GM19467 (cell line): ENCODE measurements around the gene RGPD8.
"Not testable (repeated sequence)": the region's sequence is repeated elsewhere in the genome, so short reads cannot be mapped to it uniquely, and the experiment has no call there.

ENCODE experiments used
- ATAC-seq: cut with Tn5 transposase; IDR thresholded peaks from one replicate; pipeline ENCODE4 v1.9.1; 2021; ENCODE audit warnings: mild to moderate bottlenecking, moderate library complexity; ENCODE audit not compliant: unreplicated experiment

RGPD8 gene

DNA sequence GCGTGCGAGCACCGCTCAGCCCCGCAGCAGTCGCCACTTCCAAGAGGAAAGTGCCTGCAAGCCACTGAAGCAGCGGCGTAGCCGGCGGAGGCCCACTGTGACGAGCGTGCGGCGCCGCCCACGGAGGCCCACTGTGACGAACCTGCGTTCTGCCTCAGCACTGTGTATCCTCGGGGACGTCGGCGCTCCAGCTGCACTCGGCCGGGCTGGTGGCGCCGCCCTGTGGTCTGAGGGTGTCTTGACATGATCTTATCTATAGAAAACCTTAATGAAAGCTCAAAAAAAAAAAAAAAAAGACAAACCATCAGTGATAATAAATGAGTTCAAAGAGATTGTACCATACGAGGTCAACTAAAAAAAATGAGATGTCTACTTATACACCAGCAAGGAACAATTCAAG, at the start of gene RGPD8:
TSS of gene RGPD8 (minus strand) at position 166 of the 400 bp plus-strand sequence. CDS start 192 bp downstream, outside the sequence.
- ATAC-seq: peak; percentile 98

GRCh38 chr2:112483042-112483473, 49.6 kb upstream of the RGPD8 start:
- no peak for ATAC-seq

- ATAC-seq: peak; percentile 19
Measured at GRCh38 chr2:112482309-112483041, 49.0 kb upstream of the RGPD8 start.

DNA sequence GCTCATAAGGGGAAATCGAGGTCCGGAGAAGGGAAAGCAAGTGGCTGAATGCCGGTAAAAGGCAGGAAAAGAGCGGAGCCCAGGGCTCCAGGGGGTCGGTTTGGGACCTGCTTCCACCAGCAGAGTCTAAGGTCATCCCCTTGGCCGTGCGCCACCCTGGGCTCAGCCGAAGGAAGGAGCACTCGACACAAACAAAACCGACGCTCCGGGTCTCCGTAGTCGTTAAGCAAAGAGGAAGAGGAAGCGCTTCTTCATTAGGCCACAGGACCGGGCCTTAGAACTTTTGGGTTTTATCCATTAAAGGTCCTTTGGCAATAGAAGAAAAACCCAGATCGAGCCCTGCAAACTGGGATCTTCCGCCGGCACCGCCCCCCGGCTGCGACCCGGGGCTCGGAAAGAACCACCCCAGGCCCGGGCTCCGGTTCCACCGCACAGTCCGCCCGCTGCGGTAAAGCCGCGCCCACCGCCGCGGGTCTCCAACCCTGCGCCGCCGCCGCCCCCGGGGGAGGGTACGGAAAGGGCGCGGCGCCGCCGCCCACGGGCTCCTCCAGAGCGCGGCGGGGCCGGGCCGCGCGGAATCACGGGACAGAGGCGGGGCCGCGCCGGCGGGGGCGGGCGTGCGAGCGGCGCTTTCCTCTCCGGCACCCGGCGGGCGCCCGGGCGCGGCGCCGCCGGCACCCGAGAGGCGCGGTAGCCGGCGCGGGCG, 48.2 kb upstream of the RGPD8 start, which contains the start of gene TTL:
TSS of gene TTL (plus strand) at position 629 of the 706 bp plus-strand sequence. CDS start 189 bp downstream, outside the sequence.
- peak; percentile 71 for ATAC-seq

DNA sequence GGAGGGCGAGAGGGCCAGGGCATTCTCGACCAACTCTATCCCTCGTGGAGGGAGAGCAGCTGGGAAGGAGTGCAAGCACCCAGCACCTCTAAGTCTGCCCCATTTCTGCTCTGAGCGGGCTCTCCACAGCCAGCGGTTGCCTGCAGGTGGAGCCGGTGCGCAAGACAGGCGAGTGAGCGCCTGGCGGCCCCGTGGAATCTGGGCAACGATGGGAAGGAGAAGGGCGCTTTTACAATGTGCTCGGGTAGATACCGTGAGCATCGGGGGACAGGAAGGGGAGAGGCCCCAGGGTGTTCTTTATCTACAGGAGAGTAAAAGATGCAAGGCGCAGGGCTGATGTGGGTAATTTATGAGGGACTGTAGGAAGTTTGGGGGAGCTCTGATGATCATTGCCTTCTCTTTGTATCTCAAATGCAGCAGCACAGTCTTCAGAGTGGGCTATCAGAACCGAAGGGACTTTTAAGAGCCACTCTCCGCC, 47.6 kb upstream of the RGPD8 start:
- peak; percentile 63 for ATAC-seq

GRCh38 chr2:112480530-112481049, 47.1 kb upstream of the RGPD8 start:
- ATAC-seq: no peak

- ATAC-seq: no peak
Measured at GRCh38 chr2:112476434-112476833, 43.0 kb upstream of the RGPD8 start.

GRCh38 chr2:112474844-112475486, 41.5 kb upstream of the RGPD8 start:
- no peak for ATAC-seq

DNA sequence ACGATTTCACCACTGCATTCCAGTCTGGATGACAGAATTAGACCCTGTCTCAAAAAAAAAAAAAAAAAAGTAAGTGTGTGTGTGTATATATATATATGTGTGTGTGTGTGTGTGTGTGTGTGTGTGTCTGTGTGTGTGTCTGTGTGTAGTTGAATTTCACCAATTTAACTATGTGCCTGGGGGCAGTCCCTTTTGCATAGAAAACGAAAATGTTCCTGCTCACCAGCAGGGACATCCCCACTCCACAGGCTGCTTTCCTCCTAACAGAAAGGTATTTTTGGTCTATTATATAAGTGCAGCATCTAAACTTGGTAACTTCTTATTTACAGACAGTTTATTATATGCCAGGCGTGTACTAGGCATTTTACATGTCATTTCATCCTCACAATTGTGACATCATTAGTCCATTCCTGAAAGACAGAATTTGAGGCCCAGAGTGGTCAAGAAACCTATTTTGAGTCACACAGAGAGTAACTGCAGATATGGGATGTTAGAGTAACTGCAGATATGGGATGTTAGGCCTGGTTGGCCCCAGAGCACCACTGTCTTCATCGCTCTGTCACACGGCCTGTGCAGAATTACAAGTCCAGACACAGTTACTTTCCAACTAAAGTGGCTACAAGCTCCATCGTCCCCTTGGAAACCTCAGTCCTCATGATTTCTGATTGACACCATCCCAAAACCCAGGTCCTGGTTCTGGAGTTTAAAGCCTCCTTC, 39.3 kb upstream of the RGPD8 start:
- ATAC-seq: no peak

GRCh38 chr2:112465382-112465781, 31.9 kb upstream of the RGPD8 start:
- ATAC-seq: no peak

DNA sequence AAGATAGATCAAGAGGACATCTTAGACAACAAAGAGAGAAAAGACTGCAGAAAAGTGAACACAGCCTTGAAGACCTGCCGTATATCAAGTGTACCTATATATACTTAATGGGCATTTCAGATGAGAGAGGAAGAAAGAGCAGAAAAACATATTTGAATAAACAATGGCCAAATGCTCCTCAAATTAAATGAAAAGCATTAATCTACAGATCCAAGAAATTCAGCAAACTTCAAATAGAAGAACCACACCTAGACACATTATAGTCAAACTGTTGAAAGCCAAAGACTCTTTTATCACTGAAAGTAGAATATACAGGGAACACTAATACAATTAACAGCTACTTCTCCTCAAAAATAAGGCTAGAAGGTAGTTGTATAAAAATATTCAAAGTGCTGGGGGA, 29.8 kb upstream of the RGPD8 start:
- ATAC-seq: no peak

DNA sequence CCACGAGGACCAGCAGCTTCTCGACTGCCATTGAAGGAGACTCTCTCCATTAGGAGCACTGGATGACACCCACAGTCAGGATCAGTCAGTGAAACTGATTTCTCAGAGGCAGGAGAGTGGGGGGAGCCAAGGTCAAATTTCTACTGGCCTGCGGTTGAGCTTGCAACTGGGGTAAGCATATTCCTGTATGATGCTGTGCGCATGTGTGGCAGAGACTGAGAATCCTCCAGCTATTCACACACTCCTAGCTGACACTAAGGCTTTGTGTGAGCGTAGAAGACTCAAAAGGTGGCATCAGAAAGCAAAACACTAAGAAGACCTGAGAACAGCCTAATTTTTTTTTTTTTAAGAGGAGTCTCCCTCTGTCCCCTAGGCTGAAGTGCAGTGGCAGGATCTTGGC, 28.7 kb upstream of the RGPD8 start:
- ATAC-seq: no peak

DNA sequence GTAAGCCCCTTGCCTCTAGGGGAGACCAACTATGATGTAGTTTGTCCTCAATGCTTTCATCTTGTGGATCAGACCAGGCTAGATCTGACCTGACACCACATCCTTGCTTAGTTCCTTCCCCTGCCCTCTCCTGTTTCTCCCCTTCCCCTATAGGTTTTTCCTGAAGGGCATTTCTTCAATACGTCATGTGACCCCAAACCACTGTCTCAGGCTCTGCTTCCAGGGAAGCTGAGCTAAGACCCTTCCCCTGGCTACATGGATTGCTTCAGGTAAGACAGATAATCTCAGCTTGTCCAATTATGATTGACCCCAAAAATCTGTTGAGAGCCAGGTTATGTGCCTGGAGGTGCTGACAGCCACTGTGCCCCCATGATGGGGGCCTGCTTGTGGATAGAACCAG, 25.9 kb upstream of the RGPD8 start:
- ATAC-seq: no peak

DNA sequence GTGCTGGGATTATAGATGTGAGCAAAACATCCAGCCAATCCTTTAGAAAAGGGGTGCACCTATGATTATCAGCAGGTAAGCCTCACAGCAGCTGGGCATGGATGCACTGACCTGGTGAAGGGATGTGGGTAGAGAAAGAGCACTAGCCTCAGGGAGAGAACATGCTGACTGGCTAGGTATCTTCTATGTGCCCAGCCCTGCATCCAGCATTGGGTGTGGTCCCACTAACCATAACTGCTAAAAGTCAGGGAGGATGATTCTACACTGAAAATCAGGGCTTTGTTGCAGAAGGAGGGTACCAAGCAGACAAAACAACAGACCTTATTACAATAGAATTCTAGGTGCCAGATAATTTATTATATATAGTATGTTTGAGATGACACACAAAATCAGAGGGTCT, 21.1 kb upstream of the RGPD8 start:
- ATAC-seq: no peak

- ATAC-seq: no peak
Measured at GRCh38 chr2:112451317-112451716, 17.9 kb upstream of the RGPD8 start.

DNA sequence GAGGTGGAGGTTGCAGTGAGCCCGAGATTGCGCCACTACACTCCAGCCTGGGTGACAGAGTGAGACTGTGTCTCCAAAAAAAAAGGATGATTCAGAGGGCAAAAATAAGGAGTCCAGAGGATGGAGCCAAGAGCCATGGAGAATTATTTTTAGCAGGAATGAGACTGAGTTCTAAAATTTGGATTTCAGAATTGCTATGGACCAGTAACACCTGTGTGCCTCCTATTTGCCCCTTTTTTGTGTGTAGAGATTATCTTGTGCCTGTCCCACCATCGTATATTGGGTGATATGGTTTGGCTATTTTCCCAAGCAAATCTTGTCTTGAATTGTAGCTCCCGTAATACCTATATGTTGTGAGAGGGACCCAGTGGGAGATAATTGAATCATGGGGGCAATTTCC, 16.4 kb upstream of the RGPD8 start:
- no peak for ATAC-seq

GRCh38 chr2:112444256-112444655, 10.8 kb upstream of the RGPD8 start:
- ATAC-seq: not testable (repeated sequence)

DNA sequence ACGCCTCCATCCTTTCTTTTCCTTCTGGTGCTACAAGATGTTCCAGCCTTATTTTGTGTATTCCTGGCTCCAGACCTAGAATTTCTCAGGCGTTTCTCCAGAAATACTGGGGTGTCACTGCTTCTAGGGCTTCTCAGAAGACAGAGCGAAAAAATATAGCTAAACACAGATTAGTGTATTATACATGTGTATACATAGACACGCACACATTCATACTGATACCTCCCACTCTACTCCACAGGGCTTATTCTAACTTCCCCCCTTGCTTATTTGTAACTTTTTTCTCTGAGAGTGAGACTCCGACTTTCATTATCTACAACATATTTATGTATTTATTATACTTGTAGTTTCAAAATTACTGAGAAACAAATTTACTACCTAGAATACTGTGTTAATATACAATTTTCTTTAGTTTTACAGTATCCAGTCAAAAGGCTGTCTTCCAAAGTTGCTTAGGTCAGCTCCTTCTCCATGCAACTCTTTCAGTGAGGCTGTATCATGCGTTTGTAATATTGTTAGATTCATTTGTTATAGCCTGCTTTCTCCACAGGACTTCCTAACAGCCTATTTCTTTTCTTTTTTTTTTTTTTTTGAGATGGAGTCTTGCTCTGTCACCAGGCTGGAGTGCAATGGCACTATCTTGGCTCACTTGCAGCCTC, 5.3 kb upstream of the RGPD8 start:
- not testable (repeated sequence) for ATAC-seq

GRCh38 chr2:112437405-112437831, 4.0 kb upstream of the RGPD8 start:
- not testable (repeated sequence) for ATAC-seq

GRCh38 chr2:112436993-112437392, 3.5 kb upstream of the RGPD8 start:
- ATAC-seq: not testable (repeated sequence)
